GM12872 (cell line): ENCODE results near the gene SRMS.

ENCODE experiments used
- TF ChIP-seq, protein P1 (sequence below): IDR thresholded peaks from 3 replicates; pipeline ENCODE4 v1.5.1; 2011; ENCODE audit warnings: low read depth, mild to moderate bottlenecking, low read length, moderate library complexity; ENCODE audit not compliant: insufficient read depth

SRMS gene

DNA sequence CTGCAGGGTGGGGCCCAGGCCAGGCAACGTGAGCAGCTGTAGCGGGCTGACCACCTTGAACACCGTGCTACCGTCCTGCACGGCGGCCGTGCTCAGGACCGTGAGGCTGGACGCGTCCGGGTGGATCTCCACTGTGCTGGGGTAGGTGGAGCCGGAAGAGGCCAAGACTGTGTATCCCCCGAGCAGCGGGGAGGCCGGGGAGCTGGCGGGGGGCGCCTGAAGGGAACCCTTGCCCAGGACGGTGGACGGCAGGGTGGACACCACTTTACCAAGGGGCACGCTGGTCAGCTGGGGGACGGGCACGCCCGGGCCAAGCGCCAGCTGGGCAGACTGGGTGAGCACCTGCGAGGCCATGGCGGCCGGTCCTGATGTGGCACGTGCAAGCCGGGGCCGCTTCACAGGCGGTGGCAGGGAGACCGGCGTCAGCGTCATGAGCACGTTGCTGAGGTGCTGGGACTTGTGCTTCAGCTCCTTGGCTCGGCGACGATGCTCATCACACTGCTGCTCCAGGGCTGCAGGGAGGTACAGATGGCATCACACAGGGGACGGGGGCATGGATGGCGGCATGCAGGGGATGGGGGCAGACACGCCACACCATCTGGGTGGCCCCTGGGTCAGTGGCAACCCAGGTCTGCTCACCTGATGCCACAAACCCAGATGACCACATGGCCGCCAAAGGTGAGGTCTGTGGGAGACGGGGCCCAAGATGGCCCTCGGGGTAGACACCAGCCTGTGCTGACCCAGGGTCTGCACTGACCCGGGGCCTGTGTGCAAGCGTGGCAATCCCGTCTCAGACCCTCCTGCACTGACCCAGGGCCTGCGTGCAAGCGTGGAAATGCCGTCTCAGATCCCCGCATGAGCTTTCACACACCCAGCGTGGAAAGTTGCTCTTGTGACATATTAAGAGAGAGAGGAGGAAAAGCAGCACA, 42.9 kb upstream of the SRMS start:
- TF ChIP-seq, protein P1, sequence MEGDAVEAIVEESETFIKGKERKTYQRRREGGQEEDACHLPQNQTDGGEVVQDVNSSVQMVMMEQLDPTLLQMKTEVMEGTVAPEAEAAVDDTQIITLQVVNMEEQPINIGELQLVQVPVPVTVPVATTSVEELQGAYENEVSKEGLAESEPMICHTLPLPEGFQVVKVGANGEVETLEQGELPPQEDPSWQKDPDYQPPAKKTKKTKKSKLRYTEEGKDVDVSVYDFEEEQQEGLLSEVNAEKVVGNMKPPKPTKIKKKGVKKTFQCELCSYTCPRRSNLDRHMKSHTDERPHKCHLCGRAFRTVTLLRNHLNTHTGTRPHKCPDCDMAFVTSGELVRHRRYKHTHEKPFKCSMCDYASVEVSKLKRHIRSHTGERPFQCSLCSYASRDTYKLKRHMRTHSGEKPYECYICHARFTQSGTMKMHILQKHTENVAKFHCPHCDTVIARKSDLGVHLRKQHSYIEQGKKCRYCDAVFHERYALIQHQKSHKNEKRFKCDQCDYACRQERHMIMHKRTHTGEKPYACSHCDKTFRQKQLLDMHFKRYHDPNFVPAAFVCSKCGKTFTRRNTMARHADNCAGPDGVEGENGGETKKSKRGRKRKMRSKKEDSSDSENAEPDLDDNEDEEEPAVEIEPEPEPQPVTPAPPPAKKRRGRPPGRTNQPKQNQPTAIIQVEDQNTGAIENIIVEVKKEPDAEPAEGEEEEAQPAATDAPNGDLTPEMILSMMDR = no peak

DNA sequence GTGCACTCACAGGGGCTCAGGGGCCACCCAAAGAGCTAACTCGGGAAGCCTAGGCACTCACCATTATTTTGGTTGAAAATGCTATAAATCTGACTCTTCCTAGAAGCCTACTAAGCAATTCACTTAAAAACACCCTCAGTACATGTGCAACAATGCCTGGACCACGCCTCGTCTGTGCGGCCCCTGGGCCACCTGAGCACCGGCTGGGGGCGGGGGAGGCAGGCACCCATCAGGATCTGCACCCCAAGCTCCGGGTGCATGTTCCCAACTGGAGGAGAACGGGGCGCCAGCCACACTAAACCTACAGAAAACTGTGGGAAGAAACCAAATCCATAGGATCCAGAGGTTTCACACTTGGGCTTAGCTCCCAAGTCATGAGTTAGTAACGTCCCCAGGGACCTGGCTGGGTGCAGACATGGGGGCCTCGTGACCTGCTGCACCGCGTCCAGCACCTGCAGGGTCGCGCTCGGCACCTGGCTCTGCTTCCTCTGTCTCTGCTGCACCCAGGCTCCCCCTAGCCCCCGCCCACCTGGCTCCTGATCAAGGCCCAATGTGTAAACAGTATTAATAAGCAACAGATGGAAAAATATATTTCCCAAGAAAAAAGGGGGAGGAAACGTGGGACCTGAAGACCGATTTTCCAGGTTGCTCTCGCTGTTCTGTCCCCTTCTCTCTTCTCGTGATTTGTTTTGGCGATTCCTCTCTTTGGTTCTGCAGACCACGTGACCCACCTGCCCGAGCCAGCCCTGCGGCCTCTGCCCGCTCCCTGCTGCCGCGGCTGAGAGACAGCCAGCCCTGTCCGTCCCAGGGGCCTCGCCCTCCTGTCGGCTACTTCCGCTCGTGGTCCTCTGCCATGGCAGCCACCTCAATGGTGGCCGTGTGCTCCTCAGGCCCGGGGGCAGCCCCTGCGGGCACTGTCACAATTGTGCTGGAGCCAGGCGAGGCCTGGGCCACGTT, 42.0 kb upstream of the SRMS start:
- TF ChIP-seq, protein P1 = no peak

DNA sequence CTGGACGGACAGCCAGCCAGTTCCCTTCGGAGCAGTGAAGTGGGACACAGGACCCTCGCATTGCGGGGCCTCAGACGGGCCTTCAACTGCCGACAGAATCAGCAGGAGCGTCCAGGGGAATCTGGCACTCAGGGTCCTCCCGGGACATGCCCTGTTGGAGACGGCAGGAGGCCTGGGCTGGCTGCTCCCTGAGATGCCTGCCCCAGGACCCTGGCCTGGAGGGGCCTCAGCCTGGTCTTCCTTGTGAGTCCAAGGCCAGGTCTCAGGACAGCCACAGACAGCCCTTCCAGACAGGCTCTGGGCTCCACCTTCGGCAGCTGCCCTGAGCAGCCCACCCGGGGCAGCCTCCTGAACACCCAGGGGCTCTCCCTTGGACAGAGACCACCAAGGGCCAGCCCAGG, 41.1 kb upstream of the SRMS start:
- TF ChIP-seq, protein P1 = no peak

DNA sequence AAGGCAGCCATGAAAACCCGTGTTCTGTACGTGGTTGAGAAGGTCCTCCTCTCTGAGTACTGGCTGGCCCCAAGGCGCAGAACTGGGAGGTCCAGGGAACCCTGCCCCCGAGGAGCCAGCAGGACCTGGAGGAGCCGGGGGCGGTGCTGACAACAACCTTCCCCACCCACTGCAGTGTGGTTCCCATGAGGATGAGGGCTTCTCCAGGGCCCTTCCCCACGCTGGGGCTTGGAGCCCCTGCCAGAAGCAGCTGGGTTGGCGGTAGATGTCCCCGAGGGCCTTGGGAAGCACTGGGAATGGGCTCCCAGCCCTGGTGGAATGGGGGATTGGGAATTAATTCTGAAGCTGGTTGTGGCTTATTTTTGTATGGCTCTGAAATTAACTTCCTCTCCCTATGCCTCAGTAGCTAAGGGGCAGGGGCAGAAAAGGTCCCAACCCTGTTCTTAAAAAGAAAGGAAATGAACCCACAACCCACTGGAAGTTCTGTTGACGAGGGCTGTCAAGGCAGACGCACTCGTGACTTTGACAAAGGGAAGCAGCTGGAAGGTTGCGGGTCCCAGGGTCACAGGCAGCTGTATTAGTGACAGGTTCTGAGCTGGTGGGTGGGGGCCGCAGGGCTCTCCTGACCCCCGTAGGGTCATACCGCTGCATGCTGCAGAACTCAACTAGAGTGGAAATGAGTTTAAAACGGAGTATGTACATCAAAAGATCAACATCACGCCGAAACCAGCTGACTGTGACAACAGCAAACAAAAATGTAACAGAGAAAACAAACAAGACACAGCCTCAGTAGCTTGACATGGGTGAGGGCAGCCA, 40.4 kb upstream of the SRMS start:
- TF ChIP-seq, protein P1 = no peak

DNA sequence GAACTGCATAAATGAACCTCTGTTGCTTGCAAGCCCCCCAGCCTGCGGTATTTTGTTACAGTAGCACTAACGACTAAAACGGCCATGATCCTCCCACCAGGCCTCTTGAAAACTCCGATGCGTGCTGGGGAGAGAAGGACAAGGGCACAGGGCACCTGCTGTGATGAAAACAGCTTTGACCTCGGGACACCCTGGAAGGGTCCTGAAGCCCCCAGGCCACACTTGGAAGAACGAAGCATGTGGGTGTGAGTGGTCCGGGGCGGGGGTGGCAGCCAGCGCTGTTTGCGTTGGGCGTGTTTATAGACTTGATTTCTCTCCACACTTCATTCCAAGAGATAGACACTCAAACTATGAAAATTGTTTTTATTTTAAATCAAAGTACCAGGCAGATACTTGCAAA, 39.7 kb upstream of the SRMS start:
- TF ChIP-seq, protein P1 = no peak

DNA sequence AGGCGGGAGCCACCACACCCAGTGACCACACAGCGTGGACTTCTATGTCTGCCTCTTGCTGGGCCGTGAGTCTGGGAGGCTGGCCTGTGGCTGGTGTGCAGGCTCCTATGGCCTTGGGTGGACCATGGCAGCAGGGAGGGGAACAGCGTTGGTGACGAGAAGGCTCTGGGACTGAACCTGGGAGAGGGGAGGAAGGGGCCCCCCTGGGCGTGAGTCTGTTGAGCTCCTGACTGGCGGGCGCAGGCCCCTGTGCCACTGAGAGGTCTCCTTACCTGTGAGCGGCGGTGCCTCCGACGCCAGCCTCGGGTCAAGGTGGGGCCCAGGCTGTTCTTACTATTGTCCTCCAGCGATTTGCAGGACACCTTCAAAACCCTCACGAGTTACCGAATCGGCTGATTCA, 39.2 kb upstream of the SRMS start:
- TF ChIP-seq, protein P1 = no peak
